Prostate gland (tissue), 2 donors: ENCODE measurements around the gene SCGN. TPM values are rescaled to one million over a fixed set of nuclear protein-coding genes. Genes with fewer than 3 reads are reported as not detected.

Source experiments
- DNase-seq: peaks from one replicate; pipeline ENCODE4 v3.0.0-alpha.2; 2019; ENCODE audit warnings: low spot score
- H3K27ac ChIP-seq, 2 donors: fragments of 200-600 bp; sonication (generic); 2 replicates each; pipeline ENCODE4 v1.5.1; 2017 to 2019
- H3K27me3 ChIP-seq: fragments of 200-600 bp; sonication (generic); replicated peaks from 2 replicates; pipeline ENCODE4 v1.5.1; 2019; ENCODE audit not compliant: insufficient read depth
- H3K36me3 ChIP-seq, 2 donors: fragments of 200-600 bp; sonication (generic); 1 replicate in 1 of 2; 2 replicates in 1 of 2; pipeline versions ENCODE4 v1.5.1 to v1.8.1; 2017 to 2019
- H3K4me1 ChIP-seq: fragments of 200-600 bp; sonication (generic); replicated peaks from 2 replicates; pipeline ENCODE4 v1.5.1; 2019
- H3K4me3 ChIP-seq, 2 donors: fragments of 200-600 bp; sonication (generic); 2 replicates each; pipeline ENCODE4 v1.5.1; 2017 to 2019
- H3K9me3 ChIP-seq: fragments of 200-600 bp; sonication (generic); 2 replicates; pipeline ENCODE4 v1.5.1; 2017
- CTCF ChIP-seq, 4 experiments: fragments of 200-600 bp in 2 of 4; fragments of 450-650 bp in 2 of 4; sonication (generic) in 2 of 4; IDR thresholded peaks; 1 replicate in 3 of 4; 2 replicates in 1 of 4; pipeline ENCODE4 v1.5.1; 2016 to 2019; ENCODE audit warnings: antibody characterized with exemption in 4 of 4, mild to moderate bottlenecking in 2 of 4, moderate library complexity in 2 of 4
- POLR2A ChIP-seq: fragments of 450-650 bp; IDR thresholded peaks from one replicate; pipeline ENCODE4 v1.6.1; 2016; ENCODE audit warnings: antibody characterized with exemption, mild to moderate bottlenecking
- POLR2AphosphoS5 ChIP-seq: sonication (generic); formaldehyde crosslinking; IDR thresholded peaks from one replicate; pipeline ENCODE4 v1.6.1; 2017; ENCODE audit warnings: antibody characterized with exemption
- WGBS: methylation state at CpG from one replicate; pipeline ENCODE4 v1.1.5; 2018; 5-methylcytosine and 5-hydroxymethylcytosine counted together
- intact Hi-C: fragments of 100-400 bp; cut with DNase I; formaldehyde crosslinking; loops from one replicate; pipeline ENCODE4 v1.14.2; 2022
- total RNA-seq, 2 donors: library from RNA; depleted of rRNA; stranded (reverse); fragments of >200 nt; gene quantifications; one replicate each; pipeline ENCODE4 v1.1.0, GENCODE V29; 2016

Gene SCGN
- total RNA-seq, 2 donors from 2014 or later, result 2.6 TPM; not detected in 1

- WGBS, result 79% methylated on average over 4 of the region's 4 CpGs
- no peak for TF ChIP-seq POLR2AphosphoS5
- no peak for TF ChIP-seq CTCF (IDR thresholded peaks at IDR 0.05)
- no peak for TF ChIP-seq POLR2A
- H3K4me3 ChIP-seq, result no peak overlapping the region
- H3K36me3 ChIP-seq, result no peaks in the 10 kb centered on the region
- no peaks in the 10 kb centered on the region for H3K9me3 ChIP-seq
- H3K4me1 ChIP-seq, result no peaks in the 10 kb centered on the region
- H3K27ac ChIP-seq, result no peak overlapping the region
- no peak for DNase-seq
- no peaks in the 10 kb centered on the region for H3K27me3 ChIP-seq
- intact Hi-C loops, result no loop called here
These were observed 32.8 kb upstream of the SCGN start for GRCh38 chr6:25619217-25619616.

- H3K27ac ChIP-seq, result no peak overlapping the region
- 86% methylated on average over 2 of the region's 2 CpGs for WGBS
These were observed 31.6 kb upstream of the SCGN start for GRCh38 chr6:25620391-25620790.

GRCh38 chr6:25623065-25623464, 28.9 kb upstream of the SCGN start:
- Histone ChIP-seq H3K9me3 (no peaks in the 10 kb centered on the region), H3K27me3 (no peaks in the 10 kb centered on the region), H3K36me3 (no peaks in the 10 kb centered on the region), H3K27ac (no peak overlapping the region), H3K4me1 (no peaks in the 10 kb centered on the region), H3K4me3 (no peak overlapping the region)
- WGBS, result 56% methylated on average over 1 of the region's 1 CpG
- no peak for DNase-seq
- intact Hi-C loops, result no loop called here
- TF ChIP-seq POLR2A, result no peak
- TF ChIP-seq POLR2AphosphoS5, result no peak
- no peak for TF ChIP-seq CTCF (IDR thresholded peaks at IDR 0.05)

More at GRCh38 chr6:25620391-25620790, 31.6 kb upstream of the SCGN start:
- Histone ChIP-seq H3K4me3 (no peak overlapping the region), H3K36me3 (no peaks in the 10 kb centered on the region), H3K27me3 (no peaks in the 10 kb centered on the region), H3K4me1 (no peaks in the 10 kb centered on the region), H3K9me3 (no peaks in the 10 kb centered on the region)
- DNase-seq, result no peak
- intact Hi-C loops, result no loop called here
- TF ChIP-seq POLR2A (no peak), CTCF (IDR thresholded peaks at IDR 0.05) (no peak), POLR2AphosphoS5 (no peak)

GRCh38 chr6:25623879-25624278, 28.1 kb upstream of the SCGN start:
- no peak for DNase-seq
- Histone ChIP-seq H3K9me3 (no peaks in the 10 kb centered on the region), H3K4me3 (no peak overlapping the region), H3K27ac (no peak overlapping the region), H3K4me1 (no peaks in the 10 kb centered on the region), H3K36me3 (no peaks in the 10 kb centered on the region), H3K27me3 (no peaks in the 10 kb centered on the region)
- TF ChIP-seq POLR2A (no peak), CTCF (IDR thresholded peaks at IDR 0.05) (no peak), POLR2AphosphoS5 (no peak)
- intact Hi-C loops, result no loop called here
- 50% methylated on average over 1 of the region's 1 CpG for WGBS

GRCh38 chr6:25627001-25627400, 25.0 kb upstream of the SCGN start:
- H3K4me3 ChIP-seq, result no peak overlapping the region
- DNase-seq, result no peak
- no peak overlapping the region for H3K27ac ChIP-seq
- no peaks in the 10 kb centered on the region for H3K27me3 ChIP-seq
- no peaks in the 10 kb centered on the region for H3K9me3 ChIP-seq
- no peak for TF ChIP-seq CTCF (IDR thresholded peaks at IDR 0.05)
- TF ChIP-seq POLR2A, result no peak
- no peak for TF ChIP-seq POLR2AphosphoS5
- intact Hi-C loops, result no loop called here
- WGBS, result 73% methylated on average over 3 of the region's 3 CpGs
- no peaks in the 10 kb centered on the region for H3K4me1 ChIP-seq
- H3K36me3 ChIP-seq, result no peaks in the 10 kb centered on the region
